Thyroid gland (tissue), 4 donors: Measurements from ENCODE around the gene CCM2. TPM values are rescaled to one million over a fixed set of nuclear protein-coding genes. Genes with fewer than 3 reads are reported as not detected.

ENCODE experiments used
- DNase-seq, 2 donors: peaks; one replicate each; pipeline ENCODE4 v3.0.0-alpha.2; 2019
- H3K27ac ChIP-seq, 3 donors: fragments of 200-600 bp; sonication (generic); 1 replicate in 2 of 3; 2 replicates in 1 of 3; pipeline ENCODE4 v1.5.1; 2016 to 2019; ENCODE audit warnings: mild to moderate bottlenecking in 1 of 3, moderate library complexity in 1 of 3
- H3K27me3 ChIP-seq: fragments of 200-600 bp; sonication (generic); one replicate; pipeline ENCODE4 v1.5.1; 2019
- H3K36me3 ChIP-seq, 2 donors: fragments of 200-600 bp; sonication (generic); one replicate each; pipeline ENCODE4 v1.5.1; 2016 to 2019
- H3K4me1 ChIP-seq, 2 donors: fragments of 200-600 bp; sonication (generic); one replicate each; pipeline ENCODE4 v1.5.1; 2017 to 2019
- H3K4me3 ChIP-seq, 3 donors: fragments of 200-600 bp; sonication (generic); replicated peaks in 1 of 3; 1 replicate in 2 of 3; 2 replicates in 1 of 3; pipeline ENCODE4 v1.5.1; 2016; ENCODE audit warnings: mild to moderate bottlenecking in 1 of 3
- H3K9me3 ChIP-seq: fragments of 200-600 bp; sonication (generic); one replicate; pipeline ENCODE4 v1.5.1; 2017
- CTCF ChIP-seq, 6 experiments: fragments of 200-600 bp in 3 of 6; fragments of 450-650 bp in 3 of 6; sonication (generic) in 3 of 6; IDR thresholded peaks; one replicate each; pipeline ENCODE4 v1.5.1; 2016 to 2019; ENCODE audit warnings: antibody characterized with exemption in 6 of 6, mild to moderate bottlenecking in 2 of 6, inconsistent platforms in 1 of 6, moderate library complexity in 1 of 6
- POLR2A ChIP-seq, 2 donors: fragments of 450-650 bp; IDR thresholded peaks; one replicate each; pipeline ENCODE4 v1.6.1; 2017; ENCODE audit warnings: antibody characterized with exemption in 2 of 2, mild to moderate bottlenecking in 2 of 2, moderate library complexity in 1 of 2
- WGBS, 2 donors: methylation state at CpG; one replicate each; pipeline ENCODE4 v1.1.5; 2017; 5-methylcytosine and 5-hydroxymethylcytosine counted together
- intact Hi-C: fragments of 100-400 bp; cut with DNase I; formaldehyde crosslinking; loops from one replicate; pipeline ENCODE4 v1.15.1; 2023
- total RNA-seq, 4 donors: library from RNA; depleted of rRNA; stranded (reverse); fragments of >200 nt; gene quantifications; one replicate each; pipeline ENCODE4 v1.2.3, GENCODE V29; 2016

The CCM2 gene
- total RNA-seq, 4 donors from 2014 or later, result 19.4 to 29.2 (median 24.3) TPM

- Histone ChIP-seq H3K4me3 (no peak overlapping the region), H3K36me3 (no peaks in the 10 kb centered on the region), H3K27me3 (no peaks in the 10 kb centered on the region), H3K9me3 (no peaks in the 10 kb centered on the region), H3K4me1 (no peaks in the 10 kb centered on the region), H3K27ac (no peak overlapping the region)
- no peak for DNase-seq
- TF ChIP-seq CTCF (IDR thresholded peaks at IDR 0.05), result no peak
- no peak for TF ChIP-seq POLR2A (IDR thresholded peaks at IDR 0.05)
- 86 to 91% methylated on average over 2 of the region's 2 CpGs for WGBS, 2 donors
- intact Hi-C loops, result no loop called here
Measured at GRCh38 chr7:45013465-45013967, 13.5 kb downstream of the CCM2 start.

GRCh38 chr7:45015313-45015712 lies 15.3 kb downstream of the CCM2 start:
- 60 to 64% methylated on average over 1 of the region's 1 CpG for WGBS, 2 donors
- no peak for DNase-seq
- Histone ChIP-seq H3K4me3 (no peak overlapping the region), H3K27me3 (no peaks in the 10 kb centered on the region), H3K9me3 (no peaks in the 10 kb centered on the region), H3K27ac (no peak overlapping the region), H3K4me1 (no peaks in the 10 kb centered on the region), H3K36me3 (no peaks in the 10 kb centered on the region)
- intact Hi-C loops, result no loop called here
- no peak for TF ChIP-seq POLR2A (IDR thresholded peaks at IDR 0.05)

GRCh38 chr7:45017253-45017652 lies 17.3 kb downstream of the CCM2 start:
- H3K4me3 ChIP-seq, result no peak overlapping the region
- intact Hi-C loops, result no loop called here
- no peaks in the 10 kb centered on the region for H3K27me3 ChIP-seq
- no peak overlapping the region for H3K27ac ChIP-seq
- H3K9me3 ChIP-seq, result no peaks in the 10 kb centered on the region
- no peak for DNase-seq
- 64 to 82% methylated on average over 3 of the region's 3 CpGs for WGBS, 2 donors
- no peaks in the 10 kb centered on the region for H3K4me1 ChIP-seq
- H3K36me3 ChIP-seq, result no peaks in the 10 kb centered on the region
- no peak for TF ChIP-seq POLR2A (IDR thresholded peaks at IDR 0.05)
- no peak for TF ChIP-seq CTCF (IDR thresholded peaks at IDR 0.05)

DNA sequence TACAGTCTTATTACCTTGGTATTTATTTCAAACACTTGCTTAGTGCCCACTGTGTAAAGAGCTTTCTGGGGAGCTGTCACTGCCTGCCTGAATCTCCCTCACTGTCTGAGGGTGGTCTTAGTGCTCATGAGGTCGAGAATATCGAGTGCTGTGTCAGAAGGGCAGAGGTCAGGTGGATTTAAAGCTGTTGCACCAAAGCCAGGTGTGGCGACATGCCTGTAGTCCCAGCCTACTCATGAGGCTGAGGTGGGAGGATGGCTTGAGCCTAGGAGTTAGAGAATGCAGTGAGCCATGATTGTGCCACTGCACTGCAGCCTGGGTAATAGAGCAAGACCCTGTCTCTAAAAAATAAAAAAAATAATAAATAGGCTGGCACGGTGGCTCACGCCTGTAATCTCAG lies 20.9 kb downstream of the CCM2 start:
- intact Hi-C loops, result no loop called here
- no peaks in the 10 kb centered on the region for H3K27me3 ChIP-seq
- H3K27ac ChIP-seq, result no peak overlapping the region
- WGBS, 2 donors, result 84 to 91% methylated on average over 5 of the region's 5 CpGs
- no peaks in the 10 kb centered on the region for H3K36me3 ChIP-seq
- H3K9me3 ChIP-seq, result no peaks in the 10 kb centered on the region
- H3K4me1 ChIP-seq, result no peaks in the 10 kb centered on the region
- no peak for DNase-seq
- H3K4me3 ChIP-seq, result no peak overlapping the region
- no peak for TF ChIP-seq POLR2A (IDR thresholded peaks at IDR 0.05)
- TF ChIP-seq CTCF (IDR thresholded peaks at IDR 0.05), result no peak

DNA sequence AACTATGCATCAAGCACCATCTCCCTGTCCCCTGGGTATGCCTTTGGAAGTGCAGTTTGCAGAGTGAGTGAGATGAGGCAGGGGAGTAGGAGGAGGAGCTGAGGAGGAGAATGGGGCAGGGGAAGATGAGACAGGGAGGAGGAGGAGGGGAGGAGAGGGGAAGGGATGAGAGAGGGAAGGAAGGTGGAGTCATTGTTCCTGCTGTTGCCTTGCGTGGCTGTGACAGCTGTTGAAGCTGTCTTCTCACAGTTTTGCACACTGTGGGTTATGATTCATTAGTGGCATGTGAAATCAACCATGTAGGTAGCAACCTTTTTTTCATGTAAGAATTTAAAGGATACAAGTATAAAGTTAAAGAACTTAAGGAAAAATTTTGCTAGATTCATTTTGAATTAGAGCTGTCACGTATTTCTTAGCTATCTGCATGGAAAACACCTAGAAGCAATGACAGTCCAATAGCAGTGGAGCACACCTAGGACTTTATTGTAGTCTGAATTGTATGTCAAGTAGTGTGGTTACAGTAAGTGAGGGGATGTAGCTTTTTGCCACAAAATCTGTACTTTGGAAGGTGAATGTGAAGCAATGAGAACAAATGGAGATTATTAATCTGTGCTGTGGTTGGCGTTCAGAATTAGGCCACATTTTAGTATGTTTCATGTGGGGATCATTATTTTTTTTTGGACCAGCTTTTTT lies 21.7 kb downstream of the CCM2 start:
- no peak overlapping the region for H3K27ac ChIP-seq

More for the DNA sequence above, 21.7 kb downstream of the CCM2 start:
- TF ChIP-seq CTCF (IDR thresholded peaks at IDR 0.05), result no peak
- no peak for TF ChIP-seq POLR2A (IDR thresholded peaks at IDR 0.05)
- DNase-seq, result no peak
- no peaks in the 10 kb centered on the region for H3K9me3 ChIP-seq
- intact Hi-C loops, result no loop called here
- 87% methylated on average over 3 of the region's 3 CpGs for WGBS, 2 donors
- no peaks in the 10 kb centered on the region for H3K36me3 ChIP-seq
- H3K4me3 ChIP-seq, result no peak overlapping the region
- no peaks in the 10 kb centered on the region for H3K27me3 ChIP-seq
- no peaks in the 10 kb centered on the region for H3K4me1 ChIP-seq
